Epithelial cell of proximal tubule (primary cell): ENCODE data around the gene OSBP2. TPM values are rescaled to one million over a fixed set of nuclear protein-coding genes. Genes with fewer than 3 reads are reported as not detected.
A peak's percentile ranks its signal among the peaks of the same experiment; 100 is the strongest.

Source experiments
- DNase-seq: peaks from one replicate; pipeline ENCODE4 v3.0.0-alpha.2; 2011; ENCODE audit warnings: low read depth
- H3K4me3 ChIP-seq: 2 replicates; pipeline ENCODE4 v1.5.1; 2011; ENCODE audit warnings: low read depth, mild to moderate bottlenecking, low read length
- CTCF ChIP-seq: conservative IDR thresholded peaks from 2 replicates; pipeline ENCODE4 v1.5.1; 2012; ENCODE audit warnings: low read depth, mild to moderate bottlenecking, low read length
- total RNA-seq: library from RNA; depleted of rRNA; stranded (reverse); fragments of >200 nt; gene quantifications from 2 replicates; pipeline ENCODE4 v1.2.3, GENCODE V29; 2015

OSBP2 gene
- total RNA-seq, 1 donor from 2014 or later: 1.3 TPM

DNA sequence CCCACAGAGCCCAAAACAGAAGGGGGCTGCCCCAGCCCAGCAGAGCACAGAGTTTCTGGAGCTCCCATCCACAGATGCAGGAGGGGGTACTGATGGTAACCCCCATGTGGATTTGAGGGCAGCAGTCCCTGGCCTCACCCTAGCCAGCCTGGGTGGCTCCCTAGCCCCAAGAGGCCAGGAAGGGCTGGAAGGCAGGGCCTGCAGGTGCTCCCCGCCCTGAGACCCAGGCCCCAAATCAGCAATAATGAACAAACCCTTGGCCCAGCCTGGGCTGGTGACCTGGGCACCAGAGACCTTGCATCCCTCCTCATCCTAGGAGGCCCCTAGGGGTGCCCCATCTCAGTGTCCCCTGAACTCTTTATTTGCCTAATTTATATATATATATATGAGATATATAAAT lies 212.3 kb downstream of the OSBP2 start:
- no peak for TF ChIP-seq CTCF
- no peak for DNase-seq
- H3K4me3 ChIP-seq: no peak overlapping the region

DNA sequence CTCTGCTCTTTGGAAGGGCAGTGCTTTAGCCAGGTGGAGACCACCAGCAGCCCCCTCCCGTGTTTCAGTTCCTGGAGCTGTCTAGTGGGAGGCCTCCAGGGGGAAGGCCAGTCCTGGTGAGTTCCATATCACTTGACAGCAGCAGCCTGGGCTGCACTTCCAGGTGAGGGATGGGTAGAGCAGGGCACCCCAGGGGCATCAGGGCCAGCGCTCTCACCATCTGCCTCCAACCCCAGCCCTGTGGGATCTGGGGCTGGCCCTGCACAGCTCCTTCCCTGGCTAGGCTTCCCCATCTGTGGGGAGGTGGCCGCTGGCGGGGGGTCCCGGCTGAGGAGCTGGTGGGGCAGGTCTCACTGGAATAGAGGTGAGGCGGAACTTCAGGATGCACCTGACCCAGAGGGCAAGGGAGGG lies 213.4 kb downstream of the OSBP2 start:
- no peak for TF ChIP-seq CTCF
- DNase-seq: no peak
- no peak overlapping the region for H3K4me3 ChIP-seq

- no peak for TF ChIP-seq CTCF
- no peak overlapping the region for H3K4me3 ChIP-seq
- no peak for DNase-seq
Measured at GRCh38 chr22:30909306-30909705, 214.6 kb downstream of the OSBP2 start.

- no peak for DNase-seq
- H3K4me3 ChIP-seq: no peak overlapping the region
- no peak for TF ChIP-seq CTCF
Measured at GRCh38 chr22:30910358-30910757, 215.7 kb downstream of the OSBP2 start.

DNA sequence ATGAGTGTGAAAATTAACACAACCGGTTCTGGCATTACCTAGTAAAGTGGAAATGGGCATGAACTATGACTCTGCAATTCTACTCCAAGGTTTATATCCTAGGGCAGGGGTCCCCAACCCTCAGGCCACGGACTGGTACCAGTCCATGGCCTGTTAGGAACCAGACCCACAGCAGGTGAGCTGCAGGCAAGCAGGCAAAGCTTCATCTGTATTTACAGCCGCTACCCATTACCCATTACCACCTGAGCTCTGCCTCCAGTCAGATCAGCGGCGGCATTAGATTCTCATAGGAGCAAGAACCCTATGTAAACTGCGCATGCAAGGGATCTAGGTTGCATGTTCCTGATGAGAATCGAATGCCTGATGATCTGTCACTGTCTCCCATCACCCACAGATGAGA lies 224.1 kb downstream of the OSBP2 start:
- H3K4me3 ChIP-seq: no peak overlapping the region
- TF ChIP-seq CTCF: no peak
- DNase-seq: no peak

DNA sequence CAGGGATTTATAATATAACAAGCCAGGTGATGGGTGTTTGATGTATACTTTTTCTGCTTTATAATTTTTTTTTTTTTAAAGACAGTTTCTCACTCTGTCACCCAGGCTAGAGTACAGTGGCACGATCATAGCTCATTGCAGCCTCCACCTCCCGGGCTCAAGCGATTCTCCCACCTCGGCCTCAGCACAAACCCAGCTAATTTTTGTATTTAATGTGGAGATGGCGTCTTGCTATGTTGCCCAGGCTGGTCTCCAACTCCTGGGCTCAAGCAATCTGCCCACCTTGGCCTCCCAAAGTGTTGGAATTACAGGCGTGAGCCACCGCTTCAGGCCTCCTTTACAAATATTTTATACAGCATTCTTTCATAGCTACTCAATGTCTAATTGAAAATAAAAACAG lies 225.3 kb downstream of the OSBP2 start:
- no peak for DNase-seq
- TF ChIP-seq CTCF: no peak
- no peak overlapping the region for H3K4me3 ChIP-seq

DNA sequence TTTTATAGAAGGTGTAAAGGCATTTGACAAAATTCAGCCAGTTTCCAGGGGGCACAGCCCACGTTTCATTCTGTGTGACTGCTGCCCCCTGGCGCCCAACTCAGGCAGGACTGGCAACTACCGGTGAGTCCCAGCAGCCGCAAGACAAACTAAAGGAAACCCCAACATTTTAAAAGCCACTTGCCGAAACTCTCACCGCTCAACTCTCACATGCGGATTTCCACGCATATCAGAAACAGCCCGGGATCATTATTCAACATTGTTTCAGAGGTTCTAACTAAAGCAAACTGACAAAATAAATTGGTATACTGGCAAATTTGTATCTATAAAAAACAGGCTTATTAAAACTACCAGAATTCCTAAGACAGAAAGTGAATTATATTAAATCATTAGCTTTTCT lies 225.7 kb downstream of the OSBP2 start:
- H3K4me3 ChIP-seq: no peak overlapping the region
- DNase-seq: no peak
- TF ChIP-seq CTCF: peak; percentile 91
